Spleen (tissue), 11 donors: Measurements from ENCODE around the gene IFNL1. TPM values are rescaled to one million over a fixed set of nuclear protein-coding genes. Genes with fewer than 3 reads are reported as not detected.

Experiments used
- DNase-seq: peaks from one replicate; pipeline ENCODE4 v3.0.0-alpha.2; 2020
- H3K27ac ChIP-seq, 8 donors: fragments of 200-600 bp; sonication (generic) in 7 of 8; 1 replicate in 4 of 8; 2 replicates in 4 of 8; pipeline versions ENCODE4 v1.5.0 to v1.8.0; 2016 to 2021; ENCODE audit warnings: inconsistent platforms in 4 of 8, mild to moderate bottlenecking in 4 of 8, moderate library complexity in 1 of 8
- H3K27me3 ChIP-seq, 7 donors: fragments of 200-600 bp; sonication (generic) in 6 of 7; replicated peaks in 1 of 7; 1 replicate in 4 of 7; 2 replicates in 3 of 7; pipeline versions ENCODE4 v1.5.0 to v1.8.0; 2016 to 2021; ENCODE audit warnings: inconsistent platforms in 3 of 7, mild to moderate bottlenecking in 1 of 7
- H3K36me3 ChIP-seq, 6 donors: fragments of 200-600 bp; sonication (generic) in 5 of 6; 1 replicate in 4 of 6; 2 replicates in 2 of 6; pipeline versions ENCODE4 v1.5.0 to v1.8.0; 2016 to 2021; ENCODE audit warnings: inconsistent platforms in 2 of 6
- H3K4me1 ChIP-seq, 6 donors: fragments of 200-600 bp; sonication (generic) in 5 of 6; 1 replicate in 3 of 6; 2 replicates in 3 of 6; pipeline versions ENCODE4 v1.5.0 to v1.8.0; 2016 to 2021; ENCODE audit warnings: inconsistent platforms in 3 of 6
- H3K4me3 ChIP-seq, 8 donors: fragments of 200-600 bp; sonication (generic) in 7 of 8; 1 replicate in 4 of 8; 2 replicates in 4 of 8; pipeline versions ENCODE4 v1.5.0 to v1.8.0; 2016 to 2021; ENCODE audit warnings: inconsistent platforms in 4 of 8, mild to moderate bottlenecking in 4 of 8, moderate library complexity in 2 of 8
- H3K9me3 ChIP-seq, 8 donors: fragments of 200-600 bp; sonication (generic) in 7 of 8; 1 replicate in 4 of 8; 2 replicates in 4 of 8; pipeline versions ENCODE4 v1.5.0 to v1.8.0; 2016 to 2021; ENCODE audit warnings: inconsistent platforms in 4 of 8
- CTCF ChIP-seq, 11 experiments: fragments of 200-600 bp in 7 of 11; fragments of 450-650 bp in 4 of 11; sonication (generic) in 4 of 11; IDR thresholded peaks in 8 of 11; conservative IDR thresholded peaks in 3 of 11; 1 replicate in 7 of 11; 2 replicates in 4 of 11; pipeline versions ENCODE4 v1.4.0 to v1.8.0; 2016 to 2021; ENCODE audit warnings: antibody characterized with exemption in 11 of 11, inconsistent platforms in 4 of 11, mild to moderate bottlenecking in 1 of 11
- POLR2A ChIP-seq, 3 donors: fragments of 450-650 bp; IDR thresholded peaks; one replicate each; pipeline ENCODE4 v1.5.1; 2017; ENCODE audit warnings: antibody characterized with exemption in 3 of 3, mild to moderate bottlenecking in 1 of 3
- POLR2AphosphoS5 ChIP-seq, 3 donors: sonication (generic); formaldehyde crosslinking; IDR thresholded peaks; one replicate each; pipeline ENCODE4 v1.5.1; 2017; ENCODE audit warnings: antibody characterized with exemption in 3 of 3
- WGBS, 5 donors: extraction: QIAGEN DNeasy Blood & Tissue Kit in 3 of 5; methylation state at CpG; one replicate each; pipeline versions ENCODE4 v1.1.5 to v1.1.7; 2013 to 2018; 5-methylcytosine and 5-hydroxymethylcytosine counted together
- intact Hi-C: fragments of 100-400 bp; cut with DNase I; formaldehyde crosslinking; loops from one replicate; pipeline ENCODE4 v1.15.0; 2023; ENCODE audit warnings: low total_unique reads
- polyA plus RNA-seq, 3 donors: library from polyadenylated mRNA; stranded (reverse); fragments of 200-250 nt; gene quantifications; one replicate each; pipeline ENCODE4 v1.2.1, GENCODE V29; 2013
- total RNA-seq, 7 donors: library from RNA; depleted of rRNA in 3 of 7; stranded (reverse); fragments of >200 nt in 3 of 7; fragmentation: NEBNext Ultra II Directional in 4 of 7; extraction: Animal tissue kit (Norgen Biotek cat#: 25700) in 4 of 7; gene quantifications; one replicate each; pipeline versions ENCODE4 v1.1.0 to v1.2.1, GENCODE V29; 2016 to 2021
- donor health status: healthy with polysubstance abuse.
- donor health status: DM: no; HTN: no; CAD: no; lungs with moderate emphysema.
- donor health status: DM: no; HTN: no; CAD: no.
- donor health status: Bipolar disorder and iron deficiency.
- donor health status: healthy.
- donor health status: DM: no; HTN: no; CAD: no.
- donor health status: DM: yes; HTN: yes; CAD: no.

Gene IFNL1
- total and polyA plus RNA-seq, 10 donors: not detected

DNA sequence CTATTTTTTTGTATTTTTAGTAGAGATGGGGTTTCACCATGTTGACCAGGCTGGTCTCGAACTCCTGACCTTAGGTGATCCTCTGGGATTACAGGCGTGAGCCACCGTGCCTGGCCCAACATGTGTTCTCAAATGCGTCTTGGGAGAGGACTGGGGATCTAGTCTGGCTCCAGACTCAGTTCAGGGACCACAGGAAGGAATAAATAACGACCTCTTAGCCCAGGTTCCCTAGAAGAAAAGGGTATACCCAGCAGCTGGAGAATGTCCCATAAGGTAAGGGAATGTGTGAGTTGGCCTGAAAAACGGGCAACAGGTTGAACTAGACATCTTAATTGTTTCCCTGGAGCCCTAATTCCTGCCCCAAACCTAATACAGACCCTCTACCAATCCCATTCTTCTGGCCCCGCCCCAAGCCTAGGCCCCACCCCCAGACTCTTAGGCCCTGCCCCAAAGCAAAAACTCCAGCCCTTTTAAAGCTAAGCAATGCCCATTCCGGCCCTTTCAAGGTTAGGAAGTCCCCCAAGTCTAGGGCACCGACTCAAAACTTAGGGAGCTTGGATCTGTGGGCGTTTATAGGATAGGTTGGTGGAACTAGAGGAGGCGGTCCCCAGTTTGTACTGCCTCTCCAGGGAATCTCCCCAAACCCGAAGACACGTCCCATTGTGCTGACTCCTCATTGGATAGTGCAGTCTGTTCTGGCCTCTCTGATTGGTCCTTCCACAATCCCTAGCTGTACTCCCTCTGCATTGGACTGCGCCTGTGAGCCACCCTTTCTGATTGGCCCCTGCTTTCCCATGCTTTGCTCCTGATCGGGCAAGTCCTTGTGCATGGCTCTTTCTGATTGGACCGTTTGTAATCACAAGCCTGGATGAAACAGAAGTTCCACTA, 29.8 kb downstream of the IFNL1 start:
- no peak for DNase-seq
- peaks cover 15 to 71% (median 31%) of the 10 kb centered on the region in 6 donors for H3K4me1 ChIP-seq
- H3K4me3 ChIP-seq: no peak overlapping the region
- TF ChIP-seq POLR2AphosphoS5 (IDR thresholded peaks at IDR 0.05): peak in 1 of 3 donors; percentile 18
- no peak for TF ChIP-seq CTCF (IDR thresholded peaks at IDR 0.05 in 8 of 11, conservative IDR thresholded peaks at IDR 0.05 in 3 of 11)
- H3K9me3 ChIP-seq: no peaks in the 10 kb centered on the region
- H3K27me3 ChIP-seq: no peaks in the 10 kb centered on the region
- intact Hi-C loops: loop anchor here (5.0 to 10.0 kb wide), 2 partner anchors 101 to 204 kb away; no protein-coding TSS in a partner anchor
- H3K27ac ChIP-seq: no peak overlapping the region
- H3K36me3 ChIP-seq: peaks cover 0 to 59% (median 31%) of the 10 kb centered on the region in 6 donors
- 84 to 87% (median 86%) methylated on average over 16 of the region's 16 CpGs for WGBS, 5 donors

DNA sequence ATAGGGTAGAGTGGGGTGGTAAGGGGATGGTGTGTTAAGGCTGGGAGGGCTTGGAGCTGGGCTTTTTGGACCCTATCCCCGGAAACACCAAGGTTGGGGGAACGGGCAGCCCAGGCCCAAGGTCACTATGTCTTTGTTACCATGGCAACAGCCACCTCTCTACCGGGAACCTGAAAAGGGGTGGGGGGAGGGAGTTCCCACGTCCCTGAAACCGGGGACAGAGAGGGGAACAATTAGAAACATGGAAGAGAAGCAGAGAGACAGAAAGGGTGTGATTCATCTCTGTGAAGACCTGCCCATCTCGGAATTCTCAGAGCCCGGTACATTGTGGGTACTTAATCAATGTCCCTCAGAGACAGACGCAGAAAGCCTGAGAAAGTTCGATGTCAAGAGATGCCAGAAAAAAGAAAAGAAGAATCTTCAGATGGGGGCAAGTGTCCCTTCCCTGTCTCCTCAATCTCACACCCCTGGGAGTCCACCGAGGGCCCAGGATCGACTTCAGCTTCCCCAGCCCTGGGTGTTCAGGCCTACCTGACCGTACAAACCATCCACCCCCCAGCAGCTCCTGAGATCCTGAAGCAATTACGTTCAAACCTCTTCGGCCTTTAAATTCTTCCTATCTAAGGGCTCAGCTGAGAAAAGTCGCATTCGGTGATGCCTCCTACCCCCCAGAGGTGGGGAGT, 31.3 kb downstream of the IFNL1 start:
- DNase-seq: no peak
- Histone ChIP-seq H3K36me3 (peaks cover 0 to 74% (median 37%) of the 10 kb centered on the region in 6 donors), H3K4me1 (peaks cover 15 to 79% (median 45%) of the 10 kb centered on the region in 6 donors), H3K9me3 (no peaks in the 10 kb centered on the region), H3K27me3 (no peaks in the 10 kb centered on the region), H3K27ac (peak overlapping the region in 4 of 8 donors; percentile 8 to 51 (median 27)), H3K4me3 (peak overlapping the region in 1 of 8 donors; percentile 8)
- TF ChIP-seq POLR2A (IDR thresholded peaks at IDR 0.05) (no peak), POLR2AphosphoS5 (IDR thresholded peaks at IDR 0.05) (no peak)
- intact Hi-C loops: loop anchor here (5.0 to 10.0 kb wide), 2 partner anchors 103 to 205 kb away; no protein-coding TSS in a partner anchor
- 72 to 81% (median 74%) methylated on average over 16 of the region's 16 CpGs for WGBS, 5 donors

GRCh38 chr19:39328046-39328705, 32.0 kb downstream of the IFNL1 start:
- intact Hi-C loops: loop anchor here (5.0 to 10.0 kb wide), 2 partner anchors 103 to 206 kb away; no protein-coding TSS in a partner anchor
- H3K27me3 ChIP-seq: no peaks in the 10 kb centered on the region
- peak; percentile 85 to 99 (median 95) for TF ChIP-seq CTCF (IDR thresholded peaks at IDR 0.05 in 8 of 11, conservative IDR thresholded peaks at IDR 0.05 in 3 of 11)
- TF ChIP-seq POLR2A (IDR thresholded peaks at IDR 0.05): no peak
- TF ChIP-seq POLR2AphosphoS5 (IDR thresholded peaks at IDR 0.05): peak in 2 of 3 donors; percentile 52 to 61
- peak; percentile 95 for DNase-seq
- H3K27ac ChIP-seq: peak overlapping the region in 3 of 8 donors; percentile 10 to 51 (median 12)
- H3K4me1 ChIP-seq: peaks cover 18 to 86% (median 52%) of the 10 kb centered on the region in 6 donors
- H3K36me3 ChIP-seq: peaks cover 0 to 81% (median 40%) of the 10 kb centered on the region in 6 donors
- 33 to 40% (median 38%) methylated on average over 16 to 17 of the region's 17 CpGs for WGBS, 5 donors
- peak overlapping the region in 1 of 8 donors; percentile 8 for H3K4me3 ChIP-seq
- H3K9me3 ChIP-seq: no peaks in the 10 kb centered on the region

DNA sequence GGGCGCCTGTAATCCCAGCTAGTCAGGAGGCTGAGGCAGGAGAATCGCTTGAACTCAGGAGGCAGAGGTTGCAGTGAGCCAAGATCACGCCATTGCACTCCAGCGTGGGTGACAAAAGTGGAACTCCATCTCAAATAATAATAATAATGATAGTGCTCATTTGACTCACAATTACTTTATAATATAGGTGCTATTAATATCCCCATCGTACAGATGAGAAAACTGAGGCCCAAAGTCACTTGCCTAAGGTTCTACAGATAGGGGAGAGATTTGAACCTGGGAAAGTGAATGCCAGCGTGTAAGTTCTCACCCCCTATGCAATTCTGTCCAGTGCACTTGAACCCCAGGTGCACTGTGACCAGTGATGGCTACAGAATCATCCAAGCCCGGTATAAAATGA, 33.7 kb downstream of the IFNL1 start:
- Histone ChIP-seq H3K36me3 (peaks cover 0 to 84% (median 41%) of the 10 kb centered on the region in 6 donors), H3K4me3 (no peak overlapping the region), H3K27me3 (no peaks in the 10 kb centered on the region), H3K4me1 (peaks cover 31 to 97% (median 68%) of the 10 kb centered on the region in 6 donors), H3K9me3 (no peaks in the 10 kb centered on the region), H3K27ac (peak overlapping the region in 1 of 8 donors; percentile 7)
- no peak for DNase-seq
- intact Hi-C loops: loop anchor here (5.0 to 10.0 kb wide), 2 partner anchors 105 to 208 kb away; no protein-coding TSS in a partner anchor
- no peak for TF ChIP-seq POLR2AphosphoS5 (IDR thresholded peaks at IDR 0.05)
- TF ChIP-seq CTCF (IDR thresholded peaks at IDR 0.05 in 8 of 11, conservative IDR thresholded peaks at IDR 0.05 in 3 of 11): no peak
- no peak for TF ChIP-seq POLR2A (IDR thresholded peaks at IDR 0.05)
- 82 to 94% (median 92%) methylated on average over 7 of the region's 7 CpGs for WGBS, 5 donors
